Endothelial cell of umbilical vein (primary cell): ENCODE results near the gene ELAC1. TPM values are rescaled to one million over a fixed set of nuclear protein-coding genes. Genes with fewer than 3 reads are reported as not detected.

Experiments
- BruUV-seq: library from RNA; stranded (reverse); fragments of 400-500 nt; replicated peaks from 2 replicates; lab custom pipeline; 2021; lab: Mats Ljungman, UMichigan
- CTCF ChIA-PET: fragments of 300-600, 350-600 bp; sonication (Branson Sonifier 250); formaldehyde crosslinking; loops from one replicate; lab custom pipeline; 2021; ENCODE audit warnings: antibody characterized with exemption, inconsistent platforms; lab: Charles Lee
- POLR2A ChIA-PET: fragments of 300-600, 350-600 bp; sonication (Branson Sonifier 250); formaldehyde crosslinking; loops from one replicate; lab custom pipeline; 2021; ENCODE audit warnings: antibody characterized with exemption, inconsistent platforms; lab: Charles Lee
- DNase-seq: peaks from one replicate; pipeline ENCODE4 v3.0.0-alpha.2; 2011; ENCODE audit warnings: low read depth, low spot score
- FAIRE-seq: peaks from 2 replicates; lab custom pipeline; 2011; peaks lifted over from hg19 to GRCh38; lab: Jason Lieb, UNC
- H2AFZ ChIP-seq: 2 replicates; pipeline ENCODE4 v1.6.0; 2012; ENCODE audit warnings: low read depth, low read length, control low read depth, inconsistent platforms
- H3K27ac ChIP-seq: 2 replicates; pipeline ENCODE4 v1.5.1; 2011; ENCODE audit warnings: low read depth, mild to moderate bottlenecking, control low read depth, low read length, moderate library complexity; ENCODE audit not compliant: insufficient read depth
- H3K27me3 ChIP-seq, 2 experiments: 2 replicates each; pipeline versions ENCODE4 v1.6.0 to v1.6.1; 2011; ENCODE audit warnings: low read length in 2 of 2, mixed read lengths in 1 of 2; ENCODE audit not compliant: control insufficient read depth in 2 of 2, insufficient read depth in 2 of 2
- H3K36me3 ChIP-seq, 2 experiments: 2 replicates in 1 of 2; 3 replicates in 1 of 2; pipeline ENCODE4 v1.5.1; 2011; ENCODE audit warnings: low read length in 2 of 2, mild to moderate bottlenecking in 1 of 2, moderate library complexity in 1 of 2; ENCODE audit not compliant: control insufficient read depth in 2 of 2, insufficient read depth in 2 of 2; ENCODE audit errors: extremely low read depth in 1 of 2
- H3K4me1 ChIP-seq: 3 replicates; pipeline ENCODE4 v1.5.1; 2011; ENCODE audit warnings: mild to moderate bottlenecking, low read length; ENCODE audit not compliant: control insufficient read depth, insufficient read depth; ENCODE audit errors: extremely low read depth
- H3K4me2 ChIP-seq: 2 replicates; pipeline ENCODE4 v1.6.1; 2011; ENCODE audit warnings: low read length, control low read depth, mixed read lengths; ENCODE audit not compliant: insufficient read depth
- H3K4me3 ChIP-seq, 3 experiments: fragments of 200-600 bp in 1 of 3; sonication (generic), shearing (Covaris generic) in 1 of 3; replicated peaks in 1 of 3; 2 replicates each; pipeline ENCODE4 v1.5.1; 2011 to 2016; ENCODE audit warnings: control low read depth in 3 of 3, low read length in 3 of 3, mild to moderate bottlenecking in 2 of 3, inconsistent platforms in 1 of 3, low read depth in 1 of 3, moderate library complexity in 1 of 3; ENCODE audit not compliant: insufficient read depth in 1 of 3
- H3K79me2 ChIP-seq: 2 replicates; pipeline ENCODE4 v1.6.0; 2012; ENCODE audit warnings: low read length, inconsistent platforms; ENCODE audit not compliant: control insufficient read depth, insufficient read depth
- H3K9ac ChIP-seq: replicated peaks from 2 replicates; pipeline ENCODE3; 2011; ENCODE audit warnings: low read length, control low read depth; ENCODE audit not compliant: insufficient read depth; ENCODE audit errors: extremely low read depth
- H3K9me1 ChIP-seq: replicated peaks from 3 replicates; pipeline ENCODE4 v1.6.0; 2011; ENCODE audit warnings: mild to moderate bottlenecking, low read length; ENCODE audit not compliant: control insufficient read depth, insufficient read depth; ENCODE audit errors: extremely low read depth
- H3K9me3 ChIP-seq: replicated peaks from 2 replicates; pipeline ENCODE4 v1.5.1; 2012; ENCODE audit warnings: low read length, inconsistent platforms; ENCODE audit not compliant: control insufficient read depth, insufficient read depth
- H4K20me1 ChIP-seq: replicated peaks from 2 replicates; pipeline ENCODE3; 2011; ENCODE audit warnings: mild to moderate bottlenecking, low read length; ENCODE audit not compliant: control insufficient read depth, insufficient read depth; ENCODE audit errors: extremely low read depth
- CTCF ChIP-seq, 2 donors: IDR thresholded peaks; 1 replicate in 1 of 2; 2 replicates in 1 of 2; pipeline ENCODE4 v1.5.1; 2011; ENCODE audit warnings: low read length in 2 of 2, mild to moderate bottlenecking in 2 of 2, moderate library complexity in 2 of 2, control low read depth in 1 of 2, inconsistent platforms in 1 of 2, low read depth in 1 of 2; ENCODE audit not compliant: insufficient read depth in 1 of 2; ENCODE audit errors: extremely low read depth in 1 of 2
- EZH2 ChIP-seq: IDR thresholded peaks from 2 replicates; pipeline ENCODE4 v1.6.1; 2012; ENCODE audit warnings: borderline replicate concordance, low read depth, mild to moderate bottlenecking, moderate library complexity, low read length, inconsistent platforms; ENCODE audit not compliant: severe bottlenecking
- FOS ChIP-seq: IDR thresholded peaks from 2 replicates; pipeline ENCODE4 v1.6.1; 2011; ENCODE audit warnings: mild to moderate bottlenecking, low read length, moderate library complexity, borderline replicate concordance; ENCODE audit not compliant: insufficient read depth
- GATA2 ChIP-seq: IDR thresholded peaks from 2 replicates; pipeline ENCODE4 v1.7.0; 2011; ENCODE audit warnings: low read depth, mild to moderate bottlenecking, moderate library complexity, mixed read lengths, low read length; ENCODE audit not compliant: insufficient read length, insufficient read depth
- JUN ChIP-seq: IDR thresholded peaks from 2 replicates; pipeline ENCODE4 v1.6.1; 2011; ENCODE audit warnings: borderline replicate concordance, low read depth; ENCODE audit not compliant: insufficient read length, insufficient read depth
- MAX ChIP-seq: IDR thresholded peaks from 2 replicates; pipeline ENCODE4 v1.6.1; 2011; ENCODE audit not compliant: insufficient read depth, insufficient read length
- MYC ChIP-seq: IDR thresholded peaks from one replicate; pipeline ENCODE4 v1.6.1; 2011; ENCODE audit warnings: mild to moderate bottlenecking, low read depth, low read length
- POLR2A ChIP-seq: IDR thresholded peaks from 2 replicates; pipeline ENCODE4 v1.6.1; 2012; ENCODE audit warnings: low read depth, mild to moderate bottlenecking, control low read depth, low read length
- POLR2AphosphoS5 ChIP-seq: IDR thresholded peaks from 2 replicates; pipeline ENCODE4 v1.6.1; 2012; ENCODE audit warnings: low read depth, mild to moderate bottlenecking, control low read depth, low read length, moderate library complexity; ENCODE audit not compliant: insufficient read depth
- dilution Hi-C: fragments of 300-500 bp; cut with MboI; formaldehyde crosslinking; loops from one replicate; pipeline ENCODE4 v1.15.0; 2019; ENCODE audit warnings: low sequenced_read_pairs; ENCODE audit not compliant: extremely low pct_ligation_motif_present
- intact Hi-C: fragments of 100-400 bp; cut with micrococcal nuclease; formaldehyde crosslinking; loops from one replicate; pipeline ENCODE4 v1.10.0; 2022
- polyA plus RNA-seq, 4 experiments: library from polyadenylated mRNA; depleted of rRNA in 3 of 4; stranded (reverse) in 3 of 4; unstranded in 1 of 4; fragments of >200 nt; gene quantifications; 2 replicates each; pipeline versions ENCODE4 v1.2.1 to v1.2.3, GENCODE V29; 2011 to 2012; ENCODE audit warnings: missing spikeins in 1 of 4
- total RNA-seq: library from RNA; stranded (reverse); gene quantifications from 2 replicates; pipeline ENCODE4 v1.2.3, GENCODE V29; 2021

Gene ELAC1
- total and polyA plus RNA-seq, 2 donors (not counting 3 experiments of a cell fraction or from before 2014, with no cell fraction given): 3.6 to 7.6 TPM

GRCh38 chr18:51020536-51020935, 52.7 kb downstream of the ELAC1 start:
- intact Hi-C loops (loop anchor here (5.0 kb wide), 1 partner anchor 1148 kb away; no protein-coding TSS in a partner anchor), dilution Hi-C loops (no loop called here)
- Histone ChIP-seq H3K79me2 (no peaks in the 10 kb centered on the region), H3K27ac (no peak overlapping the region), H3K4me1 (no peaks in the 10 kb centered on the region), H2AFZ (no peak overlapping the region), H3K4me2 (no peak overlapping the region), H3K36me3 (no peaks in the 10 kb centered on the region), H3K9ac (no peak overlapping the region), H3K9me1 (no peaks in the 10 kb centered on the region), H3K4me3 (no peak overlapping the region), H3K9me3 (no peaks in the 10 kb centered on the region), H3K27me3 (no peaks in the 10 kb centered on the region), H4K20me1 (peaks cover 2% of the 10 kb centered on the region)
- no TSS peak for BruUV-seq
- ChIA-PET POLR2A (no interaction called here), CTCF (no interaction called here)
- DNase-seq (no peak), FAIRE-seq (no peak)
- TF ChIP-seq POLR2AphosphoS5 (no peak), JUN (no peak), MYC (no peak), CTCF (IDR thresholded peaks at IDR 0.05; ENCODE audit: extremely low read depth in 1 of 2, insufficient read depth in 1 of 2, low read depth in 1 of 2, low read length in 2 of 2) (no peak), EZH2 (no peak), POLR2A (no peak), FOS (no peak), MAX (no peak), GATA2 (no peak)
